VCaP (cell line): ENCODE results near the gene KCNJ4.

ENCODE experiments used
- H3K27ac ChIP-seq: fragments of 450-650 bp; 2 replicates; pipeline ENCODE4 v1.5.1; 2017
- TF ChIP-seq, protein P1 (sequence below): fragments of 450-650 bp; conservative IDR thresholded peaks from 2 replicates; pipeline ENCODE4 v1.5.1; 2017; ENCODE audit warnings: mild to moderate bottlenecking, moderate library complexity

Gene KCNJ4

DNA sequence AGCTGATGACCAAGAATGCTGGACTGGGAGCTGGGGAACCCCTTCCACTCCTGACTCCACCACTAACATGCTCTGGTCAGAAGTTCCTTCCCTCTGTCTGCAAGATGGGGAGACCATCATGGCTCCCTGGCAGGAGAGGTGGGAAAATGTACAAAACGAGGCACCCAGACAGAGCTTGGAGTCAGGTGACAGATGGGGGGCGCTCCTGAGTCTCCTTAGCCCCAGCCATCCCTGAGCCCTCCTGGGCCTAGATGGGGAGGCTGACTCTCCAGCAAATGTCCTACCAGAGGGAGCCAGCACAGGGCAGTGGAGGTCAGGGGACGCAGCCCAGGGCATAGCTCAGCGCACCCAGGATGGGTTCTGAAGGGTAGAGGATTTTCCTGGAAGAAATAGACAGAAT, 20.0 kb downstream of the KCNJ4 start:
- no peak overlapping the region for H3K27ac ChIP-seq
- TF ChIP-seq, protein P1, sequence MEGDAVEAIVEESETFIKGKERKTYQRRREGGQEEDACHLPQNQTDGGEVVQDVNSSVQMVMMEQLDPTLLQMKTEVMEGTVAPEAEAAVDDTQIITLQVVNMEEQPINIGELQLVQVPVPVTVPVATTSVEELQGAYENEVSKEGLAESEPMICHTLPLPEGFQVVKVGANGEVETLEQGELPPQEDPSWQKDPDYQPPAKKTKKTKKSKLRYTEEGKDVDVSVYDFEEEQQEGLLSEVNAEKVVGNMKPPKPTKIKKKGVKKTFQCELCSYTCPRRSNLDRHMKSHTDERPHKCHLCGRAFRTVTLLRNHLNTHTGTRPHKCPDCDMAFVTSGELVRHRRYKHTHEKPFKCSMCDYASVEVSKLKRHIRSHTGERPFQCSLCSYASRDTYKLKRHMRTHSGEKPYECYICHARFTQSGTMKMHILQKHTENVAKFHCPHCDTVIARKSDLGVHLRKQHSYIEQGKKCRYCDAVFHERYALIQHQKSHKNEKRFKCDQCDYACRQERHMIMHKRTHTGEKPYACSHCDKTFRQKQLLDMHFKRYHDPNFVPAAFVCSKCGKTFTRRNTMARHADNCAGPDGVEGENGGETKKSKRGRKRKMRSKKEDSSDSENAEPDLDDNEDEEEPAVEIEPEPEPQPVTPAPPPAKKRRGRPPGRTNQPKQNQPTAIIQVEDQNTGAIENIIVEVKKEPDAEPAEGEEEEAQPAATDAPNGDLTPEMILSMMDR = no peak

DNA sequence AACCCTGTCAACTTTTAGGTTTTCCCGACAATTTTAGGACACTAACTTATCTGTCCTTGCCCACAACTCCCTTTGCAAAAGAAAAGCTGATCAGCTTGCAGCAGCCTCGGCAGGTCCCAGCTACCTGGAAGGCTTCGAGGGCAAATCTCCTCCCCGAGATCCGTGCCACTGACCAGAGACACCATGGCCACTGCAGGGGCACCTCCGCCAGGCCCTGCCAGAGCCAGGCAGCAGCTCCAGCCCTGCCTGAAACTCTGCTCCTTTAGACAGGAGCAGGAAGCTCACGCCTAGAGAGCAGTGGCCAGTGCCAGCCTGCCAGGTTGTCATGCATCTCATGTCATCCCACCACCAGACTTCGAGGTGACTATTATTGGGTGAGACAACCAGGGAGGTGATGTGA, 21.1 kb downstream of the KCNJ4 start:
- TF ChIP-seq, protein P1 = no peak

DNA sequence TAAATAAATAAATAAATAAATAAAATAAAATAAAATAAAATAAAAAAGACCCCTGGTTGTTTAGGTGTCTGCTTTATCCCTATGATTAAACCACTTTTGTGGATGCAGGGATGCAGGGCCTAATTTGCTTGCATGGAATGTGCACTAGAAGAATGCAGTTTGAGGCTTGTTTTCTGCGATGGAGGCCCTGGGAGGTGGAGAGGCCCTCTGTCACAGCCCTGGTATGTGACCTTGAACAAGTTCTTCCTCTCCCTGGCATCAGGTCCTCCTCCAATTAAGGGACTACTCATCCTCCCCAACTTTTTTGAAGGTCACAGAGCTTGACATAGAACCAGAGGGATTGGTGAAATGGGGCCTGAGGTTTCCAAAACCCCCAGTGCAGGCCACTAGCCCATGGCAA, 22.7 kb downstream of the KCNJ4 start:
- TF ChIP-seq, protein P1 = no peak
- no peak overlapping the region for H3K27ac ChIP-seq

More for the DNA sequence above, 21.1 kb downstream of the KCNJ4 start:
- H3K27ac ChIP-seq = no peak overlapping the region

DNA sequence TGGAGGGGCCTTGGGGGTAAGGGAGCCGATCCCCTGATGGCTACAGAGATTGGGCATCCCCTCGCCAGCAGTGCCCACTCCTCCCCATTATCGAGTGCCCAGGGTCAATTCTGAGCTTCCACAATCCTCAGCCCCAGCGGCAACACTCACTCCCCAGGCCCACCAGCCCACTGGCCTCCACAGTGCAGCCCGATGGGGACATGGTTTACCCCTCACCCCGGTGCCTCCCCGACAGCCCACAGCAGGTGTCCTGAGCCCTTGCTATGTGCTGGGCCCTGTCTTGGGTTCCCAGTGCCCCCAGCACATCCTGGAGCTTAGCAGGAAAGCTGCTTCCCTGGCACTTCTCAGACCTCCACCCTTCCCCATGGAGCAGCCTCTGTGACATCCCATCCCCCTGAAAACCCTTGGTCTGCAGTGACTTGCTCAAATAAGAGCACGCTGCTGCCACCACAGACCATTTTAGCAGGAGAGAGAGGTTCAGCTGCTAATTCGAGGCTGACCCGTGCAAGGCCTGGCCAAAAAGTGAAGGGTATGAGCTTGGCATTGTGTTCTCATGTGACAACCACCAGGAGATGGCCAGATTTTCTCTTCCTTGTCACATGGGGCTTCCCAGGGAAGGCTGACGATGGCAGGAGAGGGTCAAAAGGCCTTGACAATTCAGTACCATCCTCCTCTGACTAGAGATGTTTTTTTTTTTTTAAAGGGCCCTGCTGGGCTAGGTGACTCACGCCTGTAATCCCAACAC, 23.6 kb downstream of the KCNJ4 start:
- H3K27ac ChIP-seq = no peak overlapping the region
- TF ChIP-seq, protein P1 = no peak

DNA sequence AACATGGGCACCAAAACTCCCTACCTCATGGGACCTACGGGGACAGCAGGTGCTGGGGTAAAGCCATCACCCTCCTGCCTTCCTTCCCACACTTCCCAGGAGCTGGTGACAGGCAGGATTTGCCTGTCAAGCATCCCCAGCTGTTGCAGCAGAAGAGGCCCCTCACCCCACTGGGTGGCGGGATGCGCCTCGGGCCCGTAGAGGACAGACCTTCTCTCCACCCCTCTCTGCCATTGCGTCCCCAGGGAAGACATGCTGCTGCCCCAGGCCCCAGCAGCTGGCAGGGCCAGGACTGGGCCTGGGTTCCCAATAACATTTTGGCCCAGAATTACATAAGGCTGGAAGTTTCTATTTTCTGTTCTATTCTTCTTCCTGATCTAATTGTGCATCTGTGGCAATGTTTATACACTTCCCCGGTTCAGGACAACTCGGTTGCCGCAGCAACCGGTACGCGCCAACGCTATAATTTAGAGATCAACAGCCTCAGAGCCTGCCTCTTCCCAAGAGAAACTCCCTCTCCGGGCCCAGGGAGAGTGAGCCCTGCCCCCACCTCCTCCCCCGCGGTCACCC, 25.4 kb downstream of the KCNJ4 start:
- TF ChIP-seq, protein P1 = no peak
- no peak overlapping the region for H3K27ac ChIP-seq

DNA sequence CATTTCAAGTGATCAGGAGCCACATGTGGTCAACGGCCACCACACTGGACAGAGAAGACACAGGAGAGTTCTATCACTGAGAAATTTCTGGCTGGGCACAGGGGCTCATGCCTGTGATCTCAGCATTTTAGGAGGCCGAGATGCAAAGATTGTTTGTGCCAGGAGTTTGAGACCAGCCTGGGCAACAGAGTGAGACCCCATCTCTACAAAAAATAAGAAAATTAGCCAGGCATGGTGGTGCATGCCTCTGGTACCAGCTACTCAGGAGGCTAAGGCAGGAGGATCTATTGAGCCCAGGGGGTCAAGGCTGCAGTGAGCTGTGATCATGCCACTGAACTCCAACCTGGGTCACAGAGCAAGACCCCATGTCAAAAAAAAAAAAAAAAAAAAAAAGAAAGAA, 26.3 kb downstream of the KCNJ4 start:
- TF ChIP-seq, protein P1 = no peak
- no peak overlapping the region for H3K27ac ChIP-seq

DNA sequence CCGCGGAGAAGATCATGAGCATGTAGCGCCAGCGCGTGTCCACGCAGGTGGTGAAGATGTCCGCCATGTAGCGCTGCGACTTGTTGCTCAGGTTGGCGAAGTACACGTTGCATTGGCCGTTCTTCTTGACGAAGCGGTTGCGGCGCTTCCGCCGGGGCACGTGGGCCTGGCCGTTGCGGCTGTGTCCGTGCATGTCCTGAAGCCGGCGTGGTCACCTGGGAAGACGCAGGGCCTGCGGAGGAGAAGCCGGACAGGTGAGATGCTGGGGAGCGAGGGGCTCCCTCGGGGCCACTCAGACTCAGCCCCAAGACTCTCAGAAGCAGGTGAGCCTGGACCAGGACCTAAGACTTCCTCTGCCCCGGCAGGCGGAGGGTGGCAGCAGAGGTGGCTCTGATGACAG, 27.1 kb downstream of the KCNJ4 start:
- no peak overlapping the region for H3K27ac ChIP-seq
- TF ChIP-seq, protein P1 = no peak
